Measurements from ENCODE around the gene MLN.

DNA sequence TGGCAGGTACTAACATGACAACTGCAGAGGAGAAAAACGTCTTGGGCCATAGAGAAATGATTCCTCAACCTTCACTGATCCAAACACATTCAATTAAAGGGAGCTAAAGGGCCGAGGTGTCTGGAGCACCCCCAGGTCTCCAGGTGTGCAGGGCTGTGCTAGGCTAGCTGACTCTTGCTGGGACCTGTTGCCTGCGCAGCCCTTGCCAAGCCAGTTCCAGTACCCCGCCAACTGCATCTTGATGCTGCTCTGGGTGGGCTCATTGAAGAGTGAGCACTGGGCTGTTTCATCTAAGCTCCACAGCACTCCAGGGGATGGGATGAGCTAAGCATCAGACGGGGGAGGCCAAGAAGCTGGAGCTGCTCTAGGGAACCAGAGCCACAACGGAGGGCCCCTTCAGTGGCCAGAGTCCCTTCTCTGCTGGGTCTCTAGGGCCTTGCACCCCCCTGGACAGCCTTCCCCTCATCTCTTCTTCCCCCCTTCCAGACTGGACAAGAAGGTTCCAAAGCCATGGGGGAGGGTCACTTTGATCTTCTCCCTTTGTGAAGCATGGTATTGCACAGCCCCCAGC is 30.8 kb downstream of the MLN start:
- TF ChIP-seq, protein P1, sequence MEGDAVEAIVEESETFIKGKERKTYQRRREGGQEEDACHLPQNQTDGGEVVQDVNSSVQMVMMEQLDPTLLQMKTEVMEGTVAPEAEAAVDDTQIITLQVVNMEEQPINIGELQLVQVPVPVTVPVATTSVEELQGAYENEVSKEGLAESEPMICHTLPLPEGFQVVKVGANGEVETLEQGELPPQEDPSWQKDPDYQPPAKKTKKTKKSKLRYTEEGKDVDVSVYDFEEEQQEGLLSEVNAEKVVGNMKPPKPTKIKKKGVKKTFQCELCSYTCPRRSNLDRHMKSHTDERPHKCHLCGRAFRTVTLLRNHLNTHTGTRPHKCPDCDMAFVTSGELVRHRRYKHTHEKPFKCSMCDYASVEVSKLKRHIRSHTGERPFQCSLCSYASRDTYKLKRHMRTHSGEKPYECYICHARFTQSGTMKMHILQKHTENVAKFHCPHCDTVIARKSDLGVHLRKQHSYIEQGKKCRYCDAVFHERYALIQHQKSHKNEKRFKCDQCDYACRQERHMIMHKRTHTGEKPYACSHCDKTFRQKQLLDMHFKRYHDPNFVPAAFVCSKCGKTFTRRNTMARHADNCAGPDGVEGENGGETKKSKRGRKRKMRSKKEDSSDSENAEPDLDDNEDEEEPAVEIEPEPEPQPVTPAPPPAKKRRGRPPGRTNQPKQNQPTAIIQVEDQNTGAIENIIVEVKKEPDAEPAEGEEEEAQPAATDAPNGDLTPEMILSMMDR (IDR thresholded peaks at IDR 0.05): no peak
- no peak for TF ChIP-seq POLR2A (IDR thresholded peaks at IDR 0.05)

Measured in thyroid gland (tissue), 4 donors.